ENCODE measurements around the gene INSYN2B.

The INSYN2B gene

GRCh38 chr5:169881702-169882303 is 98.5 kb downstream of the INSYN2B start:
- DNase-seq = no peak

GRCh38 chr5:169880785-169881184 is 99.5 kb downstream of the INSYN2B start:
- DNase-seq = no peak

GRCh38 chr5:169880012-169880663 is 100.2 kb downstream of the INSYN2B start:
- no peak for DNase-seq

DNA sequence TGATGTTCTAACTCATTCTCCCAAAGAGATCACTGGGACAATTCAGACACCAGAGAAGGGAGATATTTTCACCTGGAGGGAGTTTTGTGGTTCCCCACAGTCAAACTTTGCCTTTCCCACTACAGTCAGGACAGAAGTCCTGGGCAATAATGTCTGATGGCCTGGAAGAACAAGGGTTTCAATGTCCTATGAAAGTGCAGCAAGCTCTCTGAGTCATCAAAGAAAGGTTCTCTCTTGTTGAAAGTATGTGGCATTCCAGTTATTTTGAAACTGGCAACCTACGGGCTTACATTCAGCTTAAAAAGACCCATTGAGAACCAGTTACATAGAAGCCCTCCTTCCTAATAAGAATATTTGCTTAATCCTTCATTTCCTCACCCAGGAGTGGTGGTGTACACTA is 103.9 kb downstream of the INSYN2B start:
- no peak for DNase-seq

- DNase-seq = no peak
Observed at GRCh38 chr5:169875731-169876130, 104.6 kb downstream of the INSYN2B start.

DNA sequence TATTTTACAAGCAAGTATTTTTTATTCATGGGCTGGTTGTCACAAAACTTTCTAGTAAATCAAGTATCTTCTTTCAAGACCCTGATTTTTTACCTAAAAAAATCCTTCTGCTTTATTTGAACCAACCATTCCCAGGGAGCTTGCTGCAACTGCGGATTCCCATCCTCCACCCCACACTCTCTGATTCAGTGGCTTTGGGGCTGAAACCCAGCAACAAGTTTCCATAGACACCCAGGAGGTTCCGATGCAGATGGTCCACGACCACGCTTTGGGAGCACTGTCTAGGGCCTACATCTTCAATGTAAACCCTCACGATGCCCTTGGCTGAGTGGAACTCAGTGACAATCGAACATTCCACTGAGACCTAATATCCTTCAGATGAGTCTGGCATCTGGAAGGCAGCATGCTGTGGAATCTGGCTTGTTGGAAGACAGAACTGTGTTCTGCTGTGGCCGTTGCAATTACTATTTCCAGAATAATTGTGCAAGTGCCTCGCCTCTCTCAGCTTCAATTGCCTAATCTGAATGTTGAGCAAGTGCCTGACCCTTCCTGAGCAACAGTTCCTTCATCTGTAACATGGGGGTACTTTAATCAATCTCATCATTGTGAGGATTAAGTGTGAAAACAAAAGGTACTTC is 105.1 kb downstream of the INSYN2B start:
- no peak for DNase-seq

DNA sequence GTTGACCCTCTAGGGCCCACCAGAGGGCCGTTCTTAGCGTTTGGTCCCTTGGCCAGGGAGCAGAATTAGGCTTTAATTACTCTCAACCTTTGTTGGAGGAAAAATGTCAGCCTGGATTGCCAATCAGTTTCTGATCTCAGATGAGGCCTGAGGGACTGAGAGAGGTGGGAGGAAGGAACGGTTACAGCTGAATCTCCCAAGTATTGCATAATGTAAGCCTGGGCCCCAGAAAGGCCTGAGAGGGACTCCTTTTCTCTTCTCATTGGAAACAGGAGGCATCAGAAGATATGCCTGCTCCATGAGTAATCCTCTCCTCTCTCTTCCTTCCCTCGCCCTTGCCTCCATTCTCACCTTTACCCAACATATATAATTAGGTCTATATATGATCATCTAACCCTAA is 105.7 kb downstream of the INSYN2B start:
- no peak for DNase-seq

DNA sequence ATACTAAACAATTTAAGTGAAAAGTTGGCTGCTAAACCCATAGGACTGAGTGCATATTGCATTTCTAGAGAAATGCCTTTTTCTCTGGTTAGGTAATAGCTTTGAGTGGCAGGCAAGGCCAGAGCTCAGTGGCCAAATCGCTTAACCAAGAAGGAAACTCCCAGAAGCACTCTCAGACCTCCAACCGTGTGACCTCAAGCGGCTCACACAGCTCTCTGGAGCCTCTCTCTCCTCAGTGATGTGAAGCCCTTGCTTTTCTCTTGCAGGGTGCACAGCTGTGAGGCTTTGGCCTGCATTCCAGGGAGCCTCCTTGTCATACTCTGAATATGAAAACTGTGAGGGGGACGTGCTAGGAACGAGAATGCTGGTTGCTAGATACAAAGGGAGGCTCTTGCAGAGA is 106.7 kb downstream of the INSYN2B start:
- DNase-seq = no peak

- DNase-seq = no peak
Observed at GRCh38 chr5:169871826-169872490, 108.3 kb downstream of the INSYN2B start.

DNA sequence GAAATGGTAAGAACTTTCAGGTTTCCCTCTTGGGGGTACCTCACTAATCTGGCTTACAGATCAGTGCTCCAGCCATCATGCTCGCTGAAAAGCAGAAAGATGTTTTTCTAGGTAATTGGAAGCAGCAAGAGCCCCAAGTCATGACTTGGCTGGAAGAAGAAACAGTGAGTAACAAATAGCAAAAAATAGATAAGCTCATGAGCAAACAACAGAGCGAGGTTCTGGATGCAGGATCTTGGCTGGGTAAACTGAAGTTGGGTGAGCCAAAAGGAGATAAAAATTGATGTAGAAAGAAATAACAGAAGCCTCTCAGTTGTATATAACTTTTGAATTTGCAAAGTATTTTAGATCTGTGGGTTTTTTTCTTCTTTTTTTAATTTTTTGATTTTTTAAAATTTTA is 110.1 kb downstream of the INSYN2B start:
- DNase-seq = no peak

GRCh38 chr5:169869066-169869465 is 111.2 kb downstream of the INSYN2B start:
- no peak for DNase-seq

DNA sequence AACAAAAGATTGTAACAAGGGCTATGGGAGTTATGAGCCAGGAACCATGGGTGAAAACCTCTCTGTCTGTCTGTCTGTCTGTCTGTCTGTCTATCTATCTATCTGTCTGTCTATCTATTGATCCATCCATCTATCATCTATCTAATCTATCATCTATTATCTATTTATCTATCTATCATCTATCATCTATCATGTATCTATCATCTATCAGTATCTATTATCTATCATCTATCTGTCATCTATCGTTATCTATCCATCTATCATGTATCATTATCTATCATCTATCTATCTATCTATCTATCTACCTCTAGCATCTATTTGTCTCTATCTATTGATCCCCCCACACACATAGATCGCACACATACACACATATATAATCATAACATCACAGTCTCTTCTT is 112.9 kb downstream of the INSYN2B start:
- DNase-seq = no peak

DNA sequence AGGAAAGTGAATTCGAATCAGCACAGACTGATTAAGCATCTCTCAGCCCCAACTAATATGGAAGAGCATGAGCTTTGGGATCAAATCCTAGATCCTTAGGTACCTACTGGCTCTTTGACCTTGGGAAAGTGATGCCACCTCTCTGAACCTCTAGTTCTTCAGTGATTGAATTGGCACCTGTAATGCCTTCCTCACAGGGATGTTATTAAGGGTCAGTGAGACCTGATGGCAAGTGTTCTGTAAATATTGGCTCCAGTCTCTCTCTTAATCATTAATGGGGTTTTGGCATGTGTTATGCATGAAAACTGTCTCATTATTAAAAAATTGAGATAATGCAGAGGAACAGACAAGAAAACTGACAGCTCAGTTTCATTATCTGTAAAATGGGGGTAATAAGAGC is 115.8 kb downstream of the INSYN2B start:
- DNase-seq = no peak

DNA sequence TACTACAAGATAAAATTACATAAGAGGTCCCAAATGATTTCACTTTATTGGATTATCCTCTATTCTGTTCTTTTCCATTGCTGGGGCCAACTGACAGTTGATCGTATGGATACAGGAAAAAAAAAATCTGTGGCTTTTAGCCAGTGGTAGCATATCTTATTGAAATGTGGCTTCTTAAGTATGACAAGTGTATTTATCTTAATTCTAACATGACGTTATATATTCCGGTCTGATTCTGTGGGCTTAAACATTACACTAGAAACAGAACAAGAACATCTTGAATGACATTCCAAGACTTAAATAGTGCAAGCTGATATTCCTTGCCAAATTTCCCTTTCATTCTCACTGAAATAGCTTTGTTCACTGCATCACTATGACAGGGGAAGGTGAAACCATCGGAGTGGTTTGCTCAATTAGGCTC is 117.9 kb downstream of the INSYN2B start:
- DNase-seq = no peak

- no peak for DNase-seq
Observed at GRCh38 chr5:169861934-169862333, 118.4 kb downstream of the INSYN2B start.

DNA sequence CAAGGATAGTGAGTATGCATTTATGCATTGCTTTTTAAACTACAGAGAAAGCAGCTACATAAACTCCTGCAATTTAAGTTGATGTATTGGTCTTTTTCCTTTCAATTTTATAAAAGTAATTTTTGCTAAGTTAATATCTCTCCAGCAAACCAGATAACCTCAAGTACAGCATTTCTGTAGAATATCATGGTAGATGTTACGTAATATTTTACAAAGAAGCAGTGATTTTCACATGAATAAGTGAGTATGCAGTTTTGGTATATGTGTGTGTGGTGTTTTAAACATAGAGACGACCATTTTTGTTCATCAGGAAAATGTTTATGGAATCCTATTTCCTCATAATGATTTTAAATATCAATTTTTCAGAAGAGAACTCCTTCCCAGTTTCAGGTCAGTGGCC is 118.9 kb downstream of the INSYN2B start:
- no peak for DNase-seq

- no peak for DNase-seq
Observed at GRCh38 chr5:169860585-169860984, 119.7 kb downstream of the INSYN2B start.

DNA sequence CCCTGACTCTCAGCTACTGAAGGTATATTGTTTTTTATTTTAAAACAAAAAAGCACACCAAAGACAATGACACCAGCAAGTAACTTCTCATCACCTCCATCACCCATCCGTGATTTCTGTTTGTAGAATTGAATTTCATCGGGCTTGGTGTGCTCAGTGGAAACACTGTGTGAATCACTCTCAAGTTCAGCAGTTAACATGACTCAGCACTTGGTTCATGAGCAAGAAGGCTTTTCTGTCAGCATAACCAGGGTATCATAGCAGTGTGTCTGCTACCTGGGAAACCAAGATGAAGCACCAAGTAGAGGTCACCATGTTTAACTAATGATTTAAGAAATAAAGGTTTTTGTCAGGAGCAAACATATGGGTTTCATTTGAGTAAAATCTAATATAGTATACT is 123.7 kb downstream of the INSYN2B start:
- DNase-seq = no peak

DNA sequence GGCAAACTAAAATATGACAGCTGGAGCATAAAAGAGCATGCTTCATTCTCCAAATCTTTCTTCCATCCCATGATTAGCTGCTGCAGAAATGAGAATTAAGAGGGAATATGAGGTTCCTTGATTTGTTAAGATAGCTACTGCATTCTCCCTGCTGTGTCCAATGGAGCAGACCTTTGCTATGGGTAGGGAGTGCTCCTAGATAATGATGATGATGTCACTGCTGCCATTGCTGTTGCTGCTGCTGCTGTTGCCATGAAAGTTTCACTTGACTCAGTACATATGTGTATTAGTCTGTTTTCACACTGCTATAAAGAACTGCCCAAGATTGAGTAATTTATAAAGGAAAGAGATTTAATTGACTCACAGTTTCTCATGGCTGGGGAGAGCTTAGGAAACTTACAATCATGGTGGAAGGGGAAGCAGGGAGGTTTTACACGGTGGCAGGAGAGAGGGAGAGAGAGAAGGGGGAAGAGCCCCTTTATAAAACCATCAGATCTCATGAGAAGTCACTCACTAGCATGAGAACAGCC is 128.9 kb downstream of the INSYN2B start:
- no peak for DNase-seq

GRCh38 chr5:169850409-169850808 is 129.9 kb downstream of the INSYN2B start:
- DNase-seq = no peak

GRCh38 chr5:169848792-169849191 is 131.5 kb downstream of the INSYN2B start:
- no peak for DNase-seq

- DNase-seq = no peak
Observed at GRCh38 chr5:169848271-169848670, 132.0 kb downstream of the INSYN2B start.

DNA sequence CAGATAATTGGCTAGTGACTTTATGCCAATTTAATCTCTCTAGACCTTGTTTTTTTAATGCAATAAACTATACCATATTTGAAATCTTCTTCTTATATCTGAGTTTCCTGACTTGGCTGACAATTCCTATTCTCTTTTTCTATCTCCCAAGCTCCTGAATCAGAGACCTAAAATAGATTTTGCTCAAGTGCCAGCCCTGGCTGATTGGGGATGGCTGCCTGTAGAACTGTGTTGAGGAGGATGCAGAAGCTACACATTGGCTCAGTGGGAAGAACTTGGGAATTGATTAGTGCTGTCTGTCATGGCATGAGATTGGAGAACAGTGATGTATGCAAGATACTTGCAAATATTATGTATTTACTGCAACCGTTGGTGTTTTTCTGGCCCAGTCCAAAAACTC is 132.8 kb downstream of the INSYN2B start:
- DNase-seq = no peak

DNA sequence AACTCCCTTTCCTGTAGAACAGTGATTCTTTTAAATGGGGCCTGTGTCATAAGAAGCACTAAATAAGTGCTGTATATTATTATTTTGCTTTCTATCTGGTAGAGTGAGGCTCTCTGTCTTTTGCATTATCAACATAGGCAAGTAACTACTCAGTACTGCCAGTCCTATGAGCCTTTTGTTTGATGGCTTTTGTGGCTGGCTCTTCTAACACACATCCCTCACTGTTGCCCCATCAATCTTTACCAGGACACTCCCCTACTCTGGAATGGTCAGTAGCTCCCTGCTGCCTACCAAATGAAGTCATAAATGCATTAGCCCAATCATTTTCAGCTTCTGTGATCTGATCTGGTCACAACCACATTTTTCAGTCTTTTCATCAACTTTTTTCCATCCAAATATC is 137.6 kb downstream of the INSYN2B start:
- DNase-seq = no peak
